RCC 7860 (cell line): Measurements from ENCODE around the gene APOBEC2.
A peak's percentile ranks its signal among the peaks of the same experiment; 100 is the strongest.

Experiments
- DNase-seq: peaks from one replicate; pipeline ENCODE4 v3.0.0-alpha.2; 2015; ENCODE audit warnings: low spot score
- FAIRE-seq: peaks from 2 replicates; lab custom pipeline; 2012; peaks lifted over from hg19 to GRCh38; lab: Jason Lieb, UNC

Gene APOBEC2

DNA sequence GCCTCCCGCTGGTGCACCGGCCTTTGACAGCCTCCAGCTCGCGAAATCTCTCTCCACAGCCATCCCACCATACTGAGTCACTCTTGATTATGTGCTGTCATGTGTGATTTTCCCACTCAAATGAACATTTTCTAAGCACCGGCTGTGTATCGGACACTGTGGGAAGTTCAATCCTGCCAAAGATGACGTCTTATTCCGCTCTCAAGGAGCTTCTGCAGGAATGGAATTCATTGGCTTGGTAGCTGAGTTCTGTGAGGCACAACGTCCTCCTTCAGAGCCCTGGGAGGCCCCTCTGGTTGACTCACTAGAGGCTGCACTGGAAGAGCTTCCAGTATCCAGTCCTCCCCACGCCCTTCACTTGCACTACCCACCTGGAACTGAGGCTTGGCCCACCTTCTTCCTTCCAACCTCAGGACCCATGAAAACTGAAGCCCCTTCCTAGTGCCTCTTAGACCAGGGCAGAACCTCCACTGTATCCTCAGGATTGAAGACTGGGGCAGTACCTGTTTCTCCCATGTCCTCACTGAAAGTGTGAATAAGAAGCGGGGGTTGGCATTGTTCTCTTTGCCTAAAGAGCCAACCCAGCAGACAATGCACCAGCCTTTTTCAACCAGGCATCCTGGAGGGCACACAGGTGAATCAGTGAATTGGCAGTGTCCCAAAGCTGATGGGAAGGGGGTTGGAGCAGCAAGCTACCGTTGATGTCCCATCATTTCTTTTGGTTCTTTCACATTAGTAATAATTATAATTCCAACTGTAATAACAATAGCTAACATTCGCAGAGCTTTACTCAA, 15.7 kb upstream of the APOBEC2 start:
- FAIRE-seq (no peak), DNase-seq (no peak)

DNA sequence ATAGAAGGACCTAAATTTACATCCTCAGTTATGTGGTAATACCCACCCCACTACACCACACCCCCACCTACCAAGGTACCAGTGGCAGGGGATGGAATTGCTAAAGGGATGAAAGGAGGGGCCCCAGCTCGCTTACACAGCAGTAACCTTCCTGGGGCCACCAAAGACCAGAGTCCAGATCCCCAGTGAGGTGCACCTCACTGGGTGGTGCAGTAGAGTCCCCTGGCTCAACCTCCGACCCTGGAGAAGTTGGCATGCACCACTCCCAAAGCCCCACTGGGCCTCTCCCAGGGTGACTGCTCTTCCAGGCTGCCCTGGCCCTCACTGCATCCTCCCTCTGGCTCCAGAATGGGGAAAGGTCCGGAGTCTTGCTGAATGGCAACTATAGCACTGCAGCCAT, 14.8 kb upstream of the APOBEC2 start:
- no peak for DNase-seq
- FAIRE-seq, result no peak

DNA sequence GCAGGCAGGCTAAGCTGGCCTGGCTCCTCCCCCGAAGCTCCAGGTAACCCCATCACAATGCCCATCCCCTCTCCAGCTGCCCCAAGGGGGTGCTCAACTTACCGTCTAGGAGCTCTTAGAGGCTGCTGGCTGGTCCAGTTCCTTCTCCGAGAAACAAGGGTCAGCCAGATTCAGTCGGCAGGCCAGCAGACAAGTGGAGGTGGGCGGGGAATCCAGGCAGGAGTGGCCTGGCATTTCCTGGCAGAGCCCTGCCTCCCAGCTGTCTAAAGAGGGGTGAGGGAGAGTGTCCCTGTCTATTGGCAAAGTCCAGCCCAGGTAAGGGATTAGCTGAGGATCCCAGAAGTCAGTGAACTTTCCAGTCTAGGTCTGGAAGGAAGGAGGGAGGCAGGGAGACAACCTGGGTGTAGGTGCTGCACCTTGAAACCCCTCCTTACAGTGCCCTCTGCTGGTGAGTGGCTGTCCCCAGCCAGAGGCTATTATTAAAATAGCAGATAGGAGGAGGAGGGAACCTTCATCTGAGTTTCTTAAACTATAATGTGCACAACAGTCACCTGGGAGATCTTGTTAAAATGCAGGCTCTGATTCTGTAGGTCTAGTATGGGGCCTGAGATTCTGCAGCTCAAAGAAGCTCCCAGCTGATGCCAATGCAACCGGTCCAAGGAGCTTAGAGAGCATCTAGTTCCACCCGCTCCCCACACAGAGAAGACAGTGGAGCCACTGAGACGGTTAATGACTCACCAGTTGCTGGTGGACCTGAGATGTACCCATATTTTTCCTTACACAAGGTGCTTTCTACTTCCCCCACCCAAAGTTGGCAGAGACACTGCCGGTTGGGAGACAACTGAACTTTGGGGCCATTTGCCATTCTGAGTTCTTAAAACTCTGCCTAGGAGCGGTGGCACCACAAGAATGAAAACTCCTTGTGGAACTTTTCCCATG, 13.7 kb upstream of the APOBEC2 start, which contains the start of gene UNC5CL:
Gene UNC5CL, minus strand, starts transcription at position 162 of the 939 bp plus-strand sequence. CDS start 4,147 bp downstream, outside the sequence.
- peak; percentile 47 for DNase-seq
- no peak for FAIRE-seq

DNA sequence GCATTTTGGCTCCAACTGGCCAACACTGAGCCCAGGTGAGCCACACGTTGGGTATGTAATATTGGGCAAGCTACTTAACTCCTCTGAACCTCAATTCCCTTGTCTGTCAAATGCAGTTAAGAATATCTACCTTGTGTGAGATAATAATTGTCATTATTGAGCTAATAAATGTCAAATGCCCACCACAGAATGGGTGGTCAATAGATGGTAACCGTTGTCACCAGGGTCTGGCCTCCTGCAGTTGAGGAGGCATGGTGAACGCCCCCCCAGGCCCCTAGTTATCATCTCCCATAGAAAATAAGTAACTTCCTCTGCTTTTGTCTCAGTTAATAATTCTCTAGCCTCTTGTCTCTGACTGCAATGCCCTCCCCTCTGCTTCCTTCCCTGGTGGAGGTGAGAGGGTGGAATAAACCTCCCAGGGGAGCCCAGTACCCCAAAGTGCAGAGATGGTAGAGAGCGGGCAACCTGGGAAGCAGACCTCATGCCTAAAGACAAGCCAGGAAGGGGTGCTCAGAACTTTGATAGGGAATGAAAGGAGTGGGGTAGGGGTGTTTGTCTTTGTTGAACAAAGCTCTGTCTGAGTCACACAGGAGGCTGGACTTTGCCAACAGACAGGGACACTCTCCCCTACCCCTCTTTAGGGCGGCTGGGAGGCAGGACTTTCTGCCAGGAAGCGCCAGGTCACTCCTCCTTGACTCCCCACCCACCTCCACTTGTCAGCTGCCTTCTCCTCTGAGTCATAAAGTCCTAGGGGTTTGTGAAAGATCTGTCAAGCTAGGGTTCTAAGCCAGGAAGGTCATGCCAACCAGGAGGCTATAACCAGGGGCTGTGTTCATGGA, 12.7 kb upstream of the APOBEC2 start:
- FAIRE-seq, result peak; percentile 92
- peak; percentile 83 for DNase-seq

DNA sequence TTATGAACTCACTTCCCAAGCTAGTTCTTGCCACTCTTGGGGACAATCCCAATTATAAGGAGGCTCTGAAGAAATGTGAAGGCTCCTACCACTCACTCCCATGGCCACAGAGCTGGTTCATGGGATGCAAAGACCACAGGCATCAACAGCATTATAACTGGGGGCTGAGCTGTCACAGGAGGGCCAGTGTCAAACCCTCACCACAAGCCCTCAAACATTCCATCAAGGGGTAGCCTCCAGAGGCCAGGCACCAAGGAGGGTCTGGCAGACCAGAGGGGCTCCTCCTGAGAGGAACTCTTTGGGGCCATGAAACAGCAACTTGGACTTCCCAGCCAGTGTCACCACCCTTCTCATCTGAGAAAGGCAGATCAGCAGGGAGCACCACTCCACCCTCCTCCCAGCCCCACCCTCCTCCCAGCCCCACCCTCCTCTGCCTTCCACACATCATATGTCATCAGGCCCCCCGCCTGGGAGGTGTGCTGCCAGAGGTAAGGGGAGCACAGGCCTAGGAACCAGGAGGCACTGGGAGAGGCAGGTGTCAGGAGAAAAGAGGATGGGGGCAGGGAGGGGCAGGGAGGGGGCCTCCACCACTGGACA, 12.0 kb upstream of the APOBEC2 start:
- DNase-seq (no peak), FAIRE-seq (no peak)

DNA sequence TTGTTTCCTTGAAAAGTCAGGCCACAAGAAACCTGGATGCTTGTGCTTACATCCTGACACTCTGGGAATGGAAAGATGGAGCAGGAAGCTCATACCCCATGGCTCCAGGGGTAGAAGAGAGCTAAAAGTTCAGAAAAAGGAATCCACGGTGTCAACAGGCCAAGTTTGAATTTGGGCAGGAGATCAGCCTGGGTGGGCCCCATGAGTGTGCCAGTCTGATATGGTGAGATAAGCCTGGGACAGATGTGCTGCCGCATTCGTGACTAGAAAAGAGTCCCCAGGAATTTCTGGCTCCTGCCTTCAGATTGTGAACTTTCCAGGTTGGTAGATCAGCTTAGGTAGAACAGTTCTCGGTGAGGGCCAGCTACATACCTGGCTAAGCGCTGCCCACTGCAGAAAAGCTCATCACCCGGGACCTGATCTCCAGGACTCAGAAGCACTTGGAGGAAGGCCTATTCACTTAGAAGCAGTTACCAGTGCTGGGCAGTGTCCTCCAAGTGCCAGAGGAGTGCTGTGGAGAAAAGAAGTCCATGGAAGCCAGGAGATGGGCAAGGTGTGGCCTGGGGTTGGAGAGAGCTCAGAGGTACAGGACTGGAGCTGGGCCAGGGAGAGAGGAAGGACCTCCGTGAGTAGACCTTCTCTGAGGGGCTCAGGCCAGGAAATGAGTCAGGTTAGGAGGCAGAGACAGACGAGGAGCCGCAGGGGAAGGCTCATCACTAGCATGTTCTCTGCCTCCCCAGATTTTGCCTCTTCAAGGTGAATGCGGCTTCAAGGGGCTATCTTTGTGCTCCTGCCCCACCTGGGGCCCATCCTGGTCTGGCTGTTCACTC, 10.6 kb upstream of the APOBEC2 start, which contains the start of gene TSPO2:
Gene TSPO2, plus strand, starts transcription at position 242 of the 830 bp plus-strand sequence. Its CDS starts 519 bp downstream, at position 761.
- FAIRE-seq (no peak), DNase-seq (no peak)

DNA sequence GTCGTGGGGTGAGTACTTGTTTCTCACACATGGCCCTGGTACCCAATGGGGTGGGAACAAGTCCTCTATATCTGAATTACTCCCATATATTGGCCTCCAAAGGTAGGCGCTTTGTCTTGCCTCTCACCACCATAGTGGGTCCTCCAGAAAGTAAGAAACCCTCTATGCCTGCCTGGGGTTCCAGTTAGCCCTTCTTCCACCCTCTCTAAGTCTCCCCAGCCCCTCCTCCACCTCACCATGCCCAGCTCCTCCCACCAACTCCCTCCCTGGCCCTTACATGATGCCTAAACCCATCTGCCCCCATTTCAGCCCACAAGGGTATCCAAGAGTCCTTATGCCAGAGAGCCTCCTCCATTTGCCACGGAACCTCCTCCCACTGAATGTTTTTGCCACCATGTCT, 9.9 kb upstream of the APOBEC2 start:
- DNase-seq (no peak), FAIRE-seq (no peak)

DNA sequence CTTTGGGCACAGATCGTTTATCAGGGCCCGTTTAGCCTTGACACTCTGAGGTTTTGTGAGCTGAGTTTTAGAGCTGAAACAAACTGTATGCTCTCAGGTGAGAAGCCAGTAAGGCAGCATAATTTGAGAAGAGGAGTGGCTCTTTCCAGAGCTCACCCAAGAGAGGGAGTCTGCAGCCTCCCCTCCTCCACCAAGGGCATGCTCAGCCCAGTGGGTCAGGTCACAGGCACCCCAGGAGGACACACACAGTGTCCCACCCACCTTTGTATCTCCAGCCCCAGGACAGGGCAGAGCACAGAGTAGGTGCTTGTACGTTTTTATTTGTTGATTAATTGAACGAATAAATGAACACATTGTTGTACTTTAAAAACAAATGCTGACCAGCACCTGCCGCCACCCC, 7.3 kb upstream of the APOBEC2 start:
- DNase-seq, result no peak
- FAIRE-seq, result no peak

DNA sequence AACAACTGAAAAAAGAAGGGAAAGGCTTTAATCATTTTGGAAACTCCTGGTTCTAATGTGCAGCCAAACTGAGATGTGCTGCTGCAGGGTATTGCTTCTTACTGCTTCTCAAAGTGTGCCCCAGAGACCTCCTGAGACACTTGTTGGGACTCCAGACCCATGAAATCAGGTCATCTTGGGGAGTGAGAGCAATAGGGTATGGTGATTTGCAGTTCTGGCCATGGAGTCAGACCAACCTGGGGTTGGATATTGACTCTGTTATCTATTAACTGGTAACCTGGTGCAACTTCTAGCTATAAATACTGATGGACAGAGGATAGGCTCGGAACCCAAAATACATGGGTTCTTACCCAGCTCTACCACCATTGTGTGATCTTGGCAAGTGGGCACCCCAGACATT, 6.9 kb upstream of the APOBEC2 start:
- DNase-seq (no peak), FAIRE-seq (no peak)

DNA sequence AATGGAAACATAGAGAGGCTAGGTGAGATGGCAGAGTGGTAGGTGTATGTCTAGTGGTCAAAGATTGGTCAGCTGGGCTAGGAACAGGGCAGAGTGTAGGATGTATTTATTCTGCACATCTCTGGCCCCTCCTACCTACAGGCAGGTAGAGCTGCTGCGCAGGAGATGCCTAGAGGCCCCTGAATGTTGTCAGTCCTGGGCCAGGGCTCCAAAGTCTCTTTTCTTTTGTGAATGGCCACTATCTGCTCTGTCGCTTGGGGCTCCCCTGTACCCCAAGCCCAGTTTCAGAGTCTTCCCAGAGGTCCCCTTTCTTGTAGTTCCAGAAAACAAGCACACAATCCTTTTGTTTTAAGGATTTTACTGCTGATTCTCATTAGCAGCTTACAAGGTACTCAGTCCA, 5.7 kb upstream of the APOBEC2 start:
- FAIRE-seq, result no peak
- no peak for DNase-seq

DNA sequence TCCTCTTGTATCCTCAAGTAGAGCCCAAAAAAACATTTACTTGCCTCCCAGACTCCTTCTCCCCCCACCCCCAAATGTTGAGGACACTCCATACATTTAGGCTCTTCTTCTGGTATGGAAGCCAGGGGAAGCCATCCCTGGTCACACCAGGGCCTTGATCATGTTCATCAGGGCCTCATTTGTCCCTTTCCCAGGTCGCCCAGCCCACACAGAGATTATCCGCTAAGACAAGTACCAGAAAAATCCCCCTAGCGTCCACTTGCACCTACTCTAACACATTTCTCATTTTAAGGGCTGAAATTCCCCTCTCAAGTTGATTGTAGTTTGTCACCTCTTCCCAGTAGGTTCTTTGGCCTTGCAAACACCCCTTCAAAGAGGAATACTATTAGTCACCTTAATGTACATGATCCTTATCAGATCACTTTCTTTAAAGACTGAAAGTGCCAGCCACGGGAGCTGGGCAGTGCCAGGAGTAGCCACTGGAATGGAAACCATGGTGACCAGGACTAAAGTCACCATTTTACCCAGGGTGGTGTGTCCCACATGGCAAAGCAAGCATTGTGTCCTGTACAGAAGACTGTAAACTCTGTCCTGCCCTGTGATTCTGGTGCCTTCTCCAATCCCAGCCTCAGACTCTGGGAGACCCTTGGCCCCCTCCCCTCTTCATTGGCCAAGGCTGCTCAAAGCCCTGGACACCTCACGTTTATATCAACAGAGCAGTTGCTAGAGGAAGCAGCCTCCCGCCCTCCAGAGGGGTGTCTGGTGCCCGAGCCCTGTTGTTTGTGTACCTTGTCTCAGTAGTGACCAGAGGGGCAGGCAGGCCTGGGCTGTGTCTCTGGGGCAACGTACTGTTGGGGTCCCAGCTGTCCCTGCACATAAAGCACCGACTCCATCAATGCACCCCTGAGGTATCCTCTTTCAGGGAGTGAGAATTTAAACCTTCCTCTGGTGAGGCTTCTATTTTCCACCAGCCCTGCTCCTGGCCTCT, 5.0 kb upstream of the APOBEC2 start:
- no peak for FAIRE-seq

DNA sequence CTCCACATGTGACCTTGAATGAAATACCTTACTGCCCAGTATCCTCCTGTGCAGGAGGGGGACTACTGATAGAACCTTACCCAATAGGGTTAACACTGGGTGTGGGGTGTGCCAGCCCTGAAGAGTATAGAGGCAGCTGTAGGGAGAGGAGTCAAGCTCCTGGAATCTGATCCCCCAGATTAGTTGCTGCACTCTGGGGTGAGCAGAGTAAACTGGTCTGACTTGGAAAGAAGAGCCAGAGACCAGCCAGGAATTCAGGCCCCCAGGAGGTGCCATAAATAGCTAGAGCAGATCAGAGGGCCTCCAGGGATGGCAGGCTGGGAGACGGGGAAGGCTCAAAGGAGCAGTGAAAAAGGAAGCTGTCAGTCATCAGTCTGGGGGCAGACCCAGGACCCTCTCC, 3.5 kb upstream of the APOBEC2 start:
- DNase-seq (no peak), FAIRE-seq (no peak)

More for the DNA sequence above, 5.0 kb upstream of the APOBEC2 start:
- no peak for DNase-seq

DNA sequence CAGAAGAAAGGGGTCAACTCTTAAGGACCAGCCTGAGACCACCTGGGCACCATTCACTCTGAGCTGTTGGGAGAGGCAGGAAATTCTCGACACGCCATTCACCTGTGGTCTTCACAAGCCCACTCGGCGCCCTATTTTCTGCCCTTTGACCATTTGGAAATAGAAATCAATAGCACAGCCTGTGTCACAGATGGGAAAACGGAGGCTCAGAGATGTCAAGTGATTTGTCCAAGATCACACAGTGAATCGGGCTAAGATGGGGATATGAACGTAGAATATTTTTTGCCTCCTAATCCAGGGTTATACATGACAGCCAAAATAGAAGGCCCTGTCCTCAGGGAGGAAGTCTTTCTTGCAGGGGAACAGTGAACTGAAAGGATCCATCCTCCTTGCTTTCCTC, 3.0 kb upstream of the APOBEC2 start:
- FAIRE-seq, result no peak
- no peak for DNase-seq

DNA sequence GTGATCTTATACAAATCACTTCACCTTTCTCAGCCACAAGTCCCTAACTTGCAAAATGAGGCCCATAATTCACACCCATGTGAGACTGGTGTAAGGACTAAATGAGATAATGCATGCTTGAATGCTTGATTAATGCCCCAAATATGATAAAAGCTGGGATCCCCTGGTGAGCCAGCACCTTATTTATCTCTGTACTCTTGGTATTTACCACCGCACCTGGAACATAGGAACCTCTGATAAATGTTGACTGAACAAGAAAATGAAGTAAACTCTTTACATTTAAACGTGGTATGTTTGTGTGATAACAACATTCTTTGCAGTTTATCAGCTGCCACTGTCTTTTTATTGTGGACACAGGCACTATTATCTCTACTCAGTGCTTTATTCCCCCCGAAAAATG, 2.5 kb upstream of the APOBEC2 start:
- DNase-seq (no peak), FAIRE-seq (no peak)

DNA sequence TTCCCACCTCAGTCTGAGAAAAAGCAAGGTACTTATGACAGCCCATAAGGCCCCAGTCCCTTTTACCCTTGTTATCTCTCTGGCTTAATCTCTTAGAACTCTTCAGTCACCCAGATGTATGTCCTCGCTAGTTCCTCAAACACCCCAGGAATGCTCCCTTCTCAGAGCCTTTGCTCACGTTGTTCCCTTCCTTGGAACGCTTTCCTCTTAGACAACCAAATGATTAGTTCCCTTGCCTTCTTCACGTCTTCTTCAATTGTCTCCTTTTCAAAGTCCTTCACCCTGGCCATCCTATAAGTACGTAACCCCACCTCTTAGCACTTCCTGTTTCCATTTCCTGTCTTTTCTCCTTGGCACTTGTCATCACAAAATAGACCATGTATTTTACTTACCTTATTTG, 1.1 kb upstream of the APOBEC2 start:
- DNase-seq (no peak), FAIRE-seq (no peak)

DNA sequence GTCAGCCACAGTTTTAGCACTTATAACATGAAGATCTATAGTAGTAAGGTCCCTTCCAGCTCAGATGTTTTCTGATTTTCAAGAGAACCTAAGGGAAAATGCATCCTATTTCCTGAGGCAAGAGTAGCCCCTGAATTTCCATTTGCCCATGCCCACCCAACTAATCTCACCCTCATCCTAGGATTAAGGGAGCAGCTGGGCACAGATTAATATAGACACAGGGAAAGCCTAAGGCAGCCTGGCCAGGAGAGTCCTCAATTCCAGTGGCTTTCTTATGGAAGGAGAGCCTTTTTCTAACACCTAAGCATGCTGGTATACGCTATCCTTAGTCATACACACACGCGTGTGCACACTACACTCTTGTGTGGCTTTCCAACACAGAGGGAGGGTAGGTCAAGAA, 1.5 kb downstream of the APOBEC2 start:
- FAIRE-seq (no peak), DNase-seq (no peak)

DNA sequence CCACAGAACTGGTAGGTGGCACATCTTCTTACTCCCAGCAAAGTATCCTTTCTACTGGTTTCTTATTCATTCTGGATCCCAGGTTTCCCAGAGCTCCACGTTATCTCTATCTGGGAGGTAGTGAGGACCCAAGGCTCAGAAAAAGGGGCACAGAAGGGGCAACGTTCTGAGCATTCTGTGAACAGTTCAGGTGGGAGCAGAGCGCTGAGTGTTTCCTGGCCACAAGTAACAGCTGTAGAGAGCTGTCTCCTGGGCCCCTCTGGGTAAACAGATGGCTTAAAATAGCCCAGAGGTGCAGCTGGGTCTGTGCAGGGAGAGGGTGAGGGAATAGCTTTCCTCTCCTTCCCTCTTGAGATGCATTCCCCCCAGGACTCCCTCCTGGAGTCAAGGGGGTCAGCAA, 2.1 kb downstream of the APOBEC2 start:
- FAIRE-seq (no peak), DNase-seq (no peak)

DNA sequence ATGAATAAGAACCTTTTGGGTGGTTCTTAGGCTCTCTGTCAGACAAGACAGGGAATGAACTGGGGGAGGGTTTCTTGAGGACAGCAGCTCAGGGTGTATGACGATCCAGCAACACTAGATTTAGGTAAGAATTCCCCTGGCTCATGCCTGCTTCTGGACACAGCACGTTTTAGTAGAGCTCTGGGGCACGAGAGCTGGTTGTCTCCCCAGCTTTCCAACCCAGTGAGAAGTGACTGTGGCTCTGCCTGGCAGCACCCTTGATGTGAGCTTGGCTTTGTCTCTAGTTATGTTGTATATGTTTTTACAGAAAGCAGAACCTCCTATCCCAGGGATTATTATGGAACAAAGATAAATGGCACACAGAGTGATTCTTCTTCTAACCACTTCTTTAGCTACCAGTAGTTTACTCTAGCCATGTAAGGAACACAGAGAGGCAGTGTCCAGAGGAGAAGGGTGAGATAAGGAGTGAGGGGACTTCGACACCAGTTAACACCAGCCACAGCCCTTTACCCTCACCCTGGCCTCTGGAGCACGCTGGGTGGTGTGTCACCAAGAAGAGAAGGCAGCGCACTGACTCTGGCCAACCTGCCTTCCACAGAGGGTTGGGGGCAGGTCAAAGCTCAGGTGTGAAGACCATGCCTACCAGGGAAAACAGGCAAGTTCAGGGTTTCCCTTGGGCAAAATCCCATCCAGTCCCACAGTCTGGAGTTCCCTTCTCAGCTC, 3.9 kb downstream of the APOBEC2 start:
- no peak for DNase-seq
- no peak for FAIRE-seq
